ENCODE results near the gene ARAP2.
"Not testable (repeated sequence)": the region's sequence is repeated elsewhere in the genome, so short reads cannot be mapped to it uniquely, and the experiment has no call there.

ARAP2 gene

DNA sequence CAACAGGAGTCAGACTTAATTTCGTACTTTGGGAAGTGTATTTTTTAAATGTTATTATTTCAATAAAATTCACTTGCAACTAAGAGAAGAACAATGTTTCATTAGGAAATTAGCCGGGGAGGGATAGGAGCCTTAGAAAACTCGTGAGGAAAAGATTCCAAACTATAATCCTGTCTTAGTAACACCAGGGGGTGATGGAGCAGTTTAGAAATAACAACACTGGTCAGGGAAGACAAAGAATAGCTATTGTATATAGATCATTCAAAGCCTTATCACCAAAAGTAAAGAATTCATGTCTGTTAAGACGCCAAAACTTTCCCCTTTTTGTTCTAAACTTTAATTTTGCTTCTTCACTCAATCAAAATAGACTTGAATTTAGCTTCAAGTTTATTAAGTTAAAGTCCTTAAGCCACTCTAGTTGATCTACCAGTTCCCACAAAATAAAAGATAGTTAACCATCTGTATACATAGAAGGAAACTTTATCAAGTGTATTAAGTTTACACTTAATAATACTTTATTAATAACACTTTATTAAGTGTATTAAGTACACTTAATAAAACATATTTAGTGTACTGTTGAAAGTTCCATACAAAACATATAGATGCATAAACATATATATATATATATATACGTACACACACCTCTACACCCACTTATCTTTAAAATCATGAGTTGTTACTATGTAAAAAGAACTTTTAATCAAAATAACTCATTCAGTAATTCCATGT, 60.5 kb downstream of the ARAP2 start:
- peaks cover 0 to 2% (median 0%) of the 10 kb centered on the region in 4 experiments for H3K4me1 ChIP-seq (ENCODE audit: control extremely low read depth in 1 of 4, control insufficient read depth in 4 of 4, insufficient read depth in 4 of 4, low read length in 3 of 4)

DNA sequence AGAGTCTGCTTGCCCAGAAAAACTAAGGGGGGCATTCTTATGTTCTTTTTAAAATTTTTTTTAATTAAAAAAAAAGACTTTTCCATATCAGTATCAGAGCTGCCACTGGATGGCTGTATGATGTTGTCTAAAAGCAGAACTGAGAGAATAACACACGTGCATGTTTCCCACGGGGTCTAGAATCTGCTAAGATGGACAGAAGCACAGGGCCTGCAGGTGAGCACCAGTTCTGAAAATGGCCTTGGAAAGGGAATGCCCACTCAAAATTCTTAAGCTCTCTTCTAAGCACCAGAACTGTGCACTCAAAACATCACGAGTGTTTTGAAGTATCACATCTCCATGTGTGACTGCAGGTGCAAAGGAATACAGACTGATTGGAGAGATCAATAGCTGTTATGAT, 61.1 kb downstream of the ARAP2 start:
- 70% methylated on average over 3 of the region's 3 CpGs for WGBS (ENCODE audit: insufficient coverage)
- H3K9me3 ChIP-seq (ENCODE audit: control extremely low read depth in 1 of 5, control insufficient read depth in 4 of 5, insufficient read depth in 2 of 5, low read depth in 1 of 5, low read length in 4 of 5): no peaks in the 10 kb centered on the region

More for the DNA sequence above, 60.5 kb downstream of the ARAP2 start:
- WGBS (ENCODE audit: insufficient coverage): 100% methylated on average over 1 of the region's 5 CpGs
- no peak overlapping the region for H3K27ac ChIP-seq (ENCODE audit: insufficient read depth in 1 of 2, low read depth in 1 of 2, low read length in 2 of 2, poor library complexity in 1 of 2, severe bottlenecking in 2 of 2)
- H3K9me3 ChIP-seq (ENCODE audit: control extremely low read depth in 1 of 5, control insufficient read depth in 4 of 5, insufficient read depth in 2 of 5, low read depth in 1 of 5, low read length in 4 of 5): no peaks in the 10 kb centered on the region
- peaks cover 3 to 19% (median 8%) of the 10 kb centered on the region in 4 experiments for H3K36me3 ChIP-seq (ENCODE audit: control insufficient read depth in 4 of 4, insufficient read depth in 4 of 4, low read length in 3 of 4)
- POLR2A ChIA-PET: no interaction called here
- no peak for DNase-seq
- no peak overlapping the region for H3K4me3 ChIP-seq (ENCODE audit: control insufficient read depth in 1 of 7, extremely low read depth in 1 of 7, insufficient read depth in 4 of 7, low read depth in 2 of 7, low read length in 6 of 7)
- CTCF ChIA-PET: interaction anchor here (0.6 to 1.5 kb wide), 6 partner anchors 10 to 708 kb away, joined by 3 to 6 read pairs (median 3); no protein-coding TSS in a partner anchor
- no peaks in the 10 kb centered on the region for H3K27me3 ChIP-seq (replicated peaks in 2 of 5; ENCODE audit: control insufficient read depth in 4 of 5, insufficient read depth in 5 of 5, low read length in 4 of 5)

DNA sequence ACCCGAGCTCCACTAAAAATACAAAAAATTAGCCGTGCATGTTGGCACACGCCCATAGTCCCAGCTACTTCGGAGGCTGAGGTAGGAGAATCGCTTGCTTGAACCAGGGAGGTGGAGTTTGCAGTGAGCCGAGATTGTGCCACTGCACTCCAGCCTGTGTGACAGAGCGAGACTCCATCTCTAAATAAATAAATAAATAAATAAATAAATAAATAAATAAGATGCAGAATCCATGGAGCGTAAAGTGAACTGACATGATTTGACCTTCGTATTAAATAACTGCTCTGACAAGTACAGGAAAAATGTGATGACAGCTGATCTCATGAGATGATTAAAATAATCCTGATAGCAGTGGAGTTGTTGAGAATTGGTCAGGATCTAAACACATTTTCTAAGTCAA, 62.0 kb downstream of the ARAP2 start:
- CTCF ChIA-PET: interaction anchor here (1.6 kb wide), 1 partner anchor 17 kb away, joined by 5 read pairs; no protein-coding TSS in a partner anchor
- POLR2A ChIA-PET; DNase-seq; H3K27me3 ChIP-seq (replicated peaks in 2 of 5; ENCODE audit: control insufficient read depth in 4 of 5, insufficient read depth in 5 of 5, low read length in 4 of 5); H3K27ac ChIP-seq (ENCODE audit: insufficient read depth in 1 of 2, low read depth in 1 of 2, low read length in 2 of 2, poor library complexity in 1 of 2, severe bottlenecking in 2 of 2); H3K4me1 ChIP-seq (ENCODE audit: control extremely low read depth in 1 of 4, control insufficient read depth in 4 of 4, insufficient read depth in 4 of 4, low read length in 3 of 4); H3K4me3 ChIP-seq (ENCODE audit: control insufficient read depth in 1 of 7, extremely low read depth in 1 of 7, insufficient read depth in 4 of 7, low read depth in 2 of 7, low read length in 6 of 7); H3K9me3 ChIP-seq (ENCODE audit: control extremely low read depth in 1 of 5, control insufficient read depth in 4 of 5, insufficient read depth in 2 of 5, low read depth in 1 of 5, low read length in 4 of 5): not testable (repeated sequence)
- peaks cover 5 to 30% (median 10%) of the 10 kb centered on the region in 4 experiments for H3K36me3 ChIP-seq (ENCODE audit: control insufficient read depth in 4 of 4, insufficient read depth in 4 of 4, low read length in 3 of 4)
- WGBS (ENCODE audit: insufficient coverage): 100% methylated on average over 3 of the region's 9 CpGs

More for the DNA sequence above, 61.1 kb downstream of the ARAP2 start:
- no peak overlapping the region for H3K4me3 ChIP-seq (ENCODE audit: control insufficient read depth in 1 of 7, extremely low read depth in 1 of 7, insufficient read depth in 4 of 7, low read depth in 2 of 7, low read length in 6 of 7)
- no peak overlapping the region for H3K27ac ChIP-seq (ENCODE audit: insufficient read depth in 1 of 2, low read depth in 1 of 2, low read length in 2 of 2, poor library complexity in 1 of 2, severe bottlenecking in 2 of 2)
- POLR2A ChIA-PET: no interaction called here
- CTCF ChIA-PET: interaction anchor here (0.6 to 1.6 kb wide), 7 partner anchors 11 to 707 kb away, joined by 3 to 6 read pairs (median 3); no protein-coding TSS in a partner anchor
- H3K36me3 ChIP-seq (ENCODE audit: control insufficient read depth in 4 of 4, insufficient read depth in 4 of 4, low read length in 3 of 4): peaks cover 3 to 23% (median 10%) of the 10 kb centered on the region in 4 experiments
- no peak for DNase-seq
- H3K27me3 ChIP-seq (replicated peaks in 2 of 5; ENCODE audit: control insufficient read depth in 4 of 5, insufficient read depth in 5 of 5, low read length in 4 of 5): no peaks in the 10 kb centered on the region
- no peaks in the 10 kb centered on the region for H3K4me1 ChIP-seq (ENCODE audit: control extremely low read depth in 1 of 4, control insufficient read depth in 4 of 4, insufficient read depth in 4 of 4, low read length in 3 of 4)

DNA sequence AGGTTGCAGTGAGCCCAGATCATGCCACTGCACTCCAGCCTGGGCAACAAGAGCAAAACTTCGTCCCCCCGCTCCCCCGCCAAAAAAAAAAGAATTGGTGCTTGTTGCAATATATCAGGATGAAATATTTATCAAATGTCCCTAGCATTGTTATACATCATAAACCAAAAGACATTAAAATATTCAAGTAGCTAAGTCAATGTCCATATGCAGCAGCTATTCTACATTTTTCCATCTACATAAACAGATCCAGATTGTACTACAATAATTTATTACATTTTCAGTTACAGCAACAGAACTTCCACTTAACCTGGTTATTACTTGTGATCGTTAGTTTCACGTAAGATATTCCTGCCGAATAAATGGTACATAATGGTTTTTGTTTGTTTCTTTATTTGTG, 64.1 kb downstream of the ARAP2 start:
- POLR2A ChIA-PET: no interaction called here

DNA sequence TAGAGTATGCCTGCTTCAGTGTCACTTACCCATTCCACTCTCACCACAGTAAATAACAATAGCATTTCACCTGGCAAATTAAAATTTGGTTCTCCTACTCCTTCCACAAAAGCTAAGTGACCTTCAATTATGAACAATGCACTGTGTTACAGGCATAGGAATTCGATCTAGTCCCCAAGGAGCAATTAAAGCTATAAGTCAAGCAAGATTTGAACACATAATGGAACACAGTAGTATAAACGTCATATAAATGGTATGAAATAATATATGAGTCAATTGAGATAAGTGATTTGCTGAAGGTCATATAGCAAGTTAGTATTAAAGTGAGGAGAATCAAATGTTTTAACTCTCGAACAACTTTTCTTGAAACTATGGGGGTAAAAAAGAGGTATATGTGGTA, 65.8 kb downstream of the ARAP2 start:
- H3K4me1 ChIP-seq (ENCODE audit: control extremely low read depth in 1 of 4, control insufficient read depth in 4 of 4, insufficient read depth in 4 of 4, low read length in 3 of 4): no peaks in the 10 kb centered on the region
- CTCF ChIA-PET: no interaction called here
- H3K36me3 ChIP-seq (ENCODE audit: control insufficient read depth in 4 of 4, insufficient read depth in 4 of 4, low read length in 3 of 4): peaks cover 2 to 26% (median 13%) of the 10 kb centered on the region in 4 experiments
- no peak overlapping the region for H3K4me3 ChIP-seq (ENCODE audit: control insufficient read depth in 1 of 7, extremely low read depth in 1 of 7, insufficient read depth in 4 of 7, low read depth in 2 of 7, low read length in 6 of 7)
- no peaks in the 10 kb centered on the region for H3K27me3 ChIP-seq (replicated peaks in 2 of 5; ENCODE audit: control insufficient read depth in 4 of 5, insufficient read depth in 5 of 5, low read length in 4 of 5)
- no peaks in the 10 kb centered on the region for H3K9me3 ChIP-seq (ENCODE audit: control extremely low read depth in 1 of 5, control insufficient read depth in 4 of 5, insufficient read depth in 2 of 5, low read depth in 1 of 5, low read length in 4 of 5)
- no peak overlapping the region for H3K27ac ChIP-seq (ENCODE audit: insufficient read depth in 1 of 2, low read depth in 1 of 2, low read length in 2 of 2, poor library complexity in 1 of 2, severe bottlenecking in 2 of 2)
- 95% methylated on average over 3 of the region's 3 CpGs for WGBS (ENCODE audit: insufficient coverage)
- POLR2A ChIA-PET: no interaction called here
- no peak for DNase-seq

More for the DNA sequence above, 64.1 kb downstream of the ARAP2 start:
- Histone ChIP-seq H3K4me1 (ENCODE audit: control extremely low read depth in 1 of 4, control insufficient read depth in 4 of 4, insufficient read depth in 4 of 4, low read length in 3 of 4) (no peaks in the 10 kb centered on the region), H3K9me3 (ENCODE audit: control extremely low read depth in 1 of 5, control insufficient read depth in 4 of 5, insufficient read depth in 2 of 5, low read depth in 1 of 5, low read length in 4 of 5) (no peaks in the 10 kb centered on the region), H3K27ac (ENCODE audit: insufficient read depth in 1 of 2, low read depth in 1 of 2, low read length in 2 of 2, poor library complexity in 1 of 2, severe bottlenecking in 2 of 2) (no peak overlapping the region), H3K36me3 (ENCODE audit: control insufficient read depth in 4 of 4, insufficient read depth in 4 of 4, low read length in 3 of 4) (peaks cover 2 to 28% (median 12%) of the 10 kb centered on the region in 4 experiments), H3K27me3 (replicated peaks in 2 of 5; ENCODE audit: control insufficient read depth in 4 of 5, insufficient read depth in 5 of 5, low read length in 4 of 5) (no peaks in the 10 kb centered on the region), H3K4me3 (ENCODE audit: control insufficient read depth in 1 of 7, extremely low read depth in 1 of 7, insufficient read depth in 4 of 7, low read depth in 2 of 7, low read length in 6 of 7) (no peak overlapping the region)
- CTCF ChIA-PET: no interaction called here
- DNase-seq: no peak
- no CpG with 5 or more reads among the region's 6 CpGs for WGBS (ENCODE audit: insufficient coverage)

DNA sequence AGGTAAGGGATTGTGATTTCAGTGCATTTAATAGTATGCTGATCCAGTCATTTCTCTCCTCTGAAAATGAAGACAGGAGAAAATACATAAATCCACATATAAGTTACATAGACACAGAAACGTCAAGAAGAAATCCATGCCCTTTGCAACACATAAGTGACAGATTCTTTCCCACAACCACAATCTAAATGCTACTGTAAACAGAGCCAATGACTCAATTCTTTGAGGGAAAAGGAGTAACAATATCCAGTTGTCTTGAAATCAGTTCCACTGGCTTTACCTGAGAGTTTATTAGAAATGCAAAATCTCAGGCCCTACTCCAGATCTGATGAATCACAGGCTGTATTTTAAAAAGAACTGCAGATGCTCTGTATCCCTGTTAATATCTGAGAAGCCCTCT, 66.4 kb downstream of the ARAP2 start:
- no peak for DNase-seq
- CTCF ChIA-PET: no interaction called here
- peaks cover 2 to 26% (median 13%) of the 10 kb centered on the region in 4 experiments for H3K36me3 ChIP-seq (ENCODE audit: control insufficient read depth in 4 of 4, insufficient read depth in 4 of 4, low read length in 3 of 4)
- H3K4me3 ChIP-seq (ENCODE audit: control insufficient read depth in 1 of 7, extremely low read depth in 1 of 7, insufficient read depth in 4 of 7, low read depth in 2 of 7, low read length in 6 of 7): no peak overlapping the region
- H3K4me1 ChIP-seq (ENCODE audit: control extremely low read depth in 1 of 4, control insufficient read depth in 4 of 4, insufficient read depth in 4 of 4, low read length in 3 of 4): no peaks in the 10 kb centered on the region
- H3K27me3 ChIP-seq (replicated peaks in 2 of 5; ENCODE audit: control insufficient read depth in 4 of 5, insufficient read depth in 5 of 5, low read length in 4 of 5): no peaks in the 10 kb centered on the region
- H3K9me3 ChIP-seq (ENCODE audit: control extremely low read depth in 1 of 5, control insufficient read depth in 4 of 5, insufficient read depth in 2 of 5, low read depth in 1 of 5, low read length in 4 of 5): no peaks in the 10 kb centered on the region
- no CpG with 5 or more reads among the region's 1 CpG for WGBS (ENCODE audit: insufficient coverage)
- H3K27ac ChIP-seq (ENCODE audit: insufficient read depth in 1 of 2, low read depth in 1 of 2, low read length in 2 of 2, poor library complexity in 1 of 2, severe bottlenecking in 2 of 2): no peak overlapping the region
- POLR2A ChIA-PET: no interaction called here

DNA sequence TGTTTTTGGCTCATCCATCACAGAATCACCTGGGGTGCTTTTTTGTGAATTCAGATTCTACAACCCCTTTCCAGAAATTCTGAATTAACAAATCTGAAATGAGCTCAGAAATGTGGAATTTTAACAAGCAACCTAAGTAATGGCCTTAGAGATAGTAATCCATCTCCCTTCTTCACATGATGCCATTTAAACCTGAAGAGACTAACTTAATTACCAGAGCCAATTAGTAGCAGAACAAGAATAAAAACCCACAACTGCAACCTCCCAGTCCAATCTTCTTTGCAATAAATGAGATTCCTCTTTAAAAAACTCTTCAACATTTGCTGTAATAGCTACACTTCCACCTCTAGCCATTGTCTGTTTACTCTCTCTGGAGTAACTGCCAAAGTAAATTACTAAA, 69.7 kb downstream of the ARAP2 start:
- Histone ChIP-seq H3K9me3 (ENCODE audit: control extremely low read depth in 1 of 5, control insufficient read depth in 4 of 5, insufficient read depth in 2 of 5, low read depth in 1 of 5, low read length in 4 of 5) (no peaks in the 10 kb centered on the region), H3K36me3 (ENCODE audit: control insufficient read depth in 4 of 4, insufficient read depth in 4 of 4, low read length in 3 of 4) (peaks cover 2 to 22% (median 12%) of the 10 kb centered on the region in 4 experiments), H3K27ac (ENCODE audit: insufficient read depth in 1 of 2, low read depth in 1 of 2, low read length in 2 of 2, poor library complexity in 1 of 2, severe bottlenecking in 2 of 2) (no peak overlapping the region), H3K4me1 (ENCODE audit: control extremely low read depth in 1 of 4, control insufficient read depth in 4 of 4, insufficient read depth in 4 of 4, low read length in 3 of 4) (no peaks in the 10 kb centered on the region), H3K4me3 (ENCODE audit: control insufficient read depth in 1 of 7, extremely low read depth in 1 of 7, insufficient read depth in 4 of 7, low read depth in 2 of 7, low read length in 6 of 7) (no peak overlapping the region), H3K27me3 (replicated peaks in 2 of 5; ENCODE audit: control insufficient read depth in 4 of 5, insufficient read depth in 5 of 5, low read length in 4 of 5) (no peaks in the 10 kb centered on the region)
- CTCF ChIA-PET: no interaction called here
- POLR2A ChIA-PET: no interaction called here
- no peak for DNase-seq
